ENCODE results near the gene NDUFA3. TPM values are rescaled to one million over a fixed set of nuclear protein-coding genes. Genes with fewer than 3 reads are reported as not detected.

NDUFA3 gene
- total RNA-seq, 1 donor from 2014 or later, result 11.7 TPM

DNA sequence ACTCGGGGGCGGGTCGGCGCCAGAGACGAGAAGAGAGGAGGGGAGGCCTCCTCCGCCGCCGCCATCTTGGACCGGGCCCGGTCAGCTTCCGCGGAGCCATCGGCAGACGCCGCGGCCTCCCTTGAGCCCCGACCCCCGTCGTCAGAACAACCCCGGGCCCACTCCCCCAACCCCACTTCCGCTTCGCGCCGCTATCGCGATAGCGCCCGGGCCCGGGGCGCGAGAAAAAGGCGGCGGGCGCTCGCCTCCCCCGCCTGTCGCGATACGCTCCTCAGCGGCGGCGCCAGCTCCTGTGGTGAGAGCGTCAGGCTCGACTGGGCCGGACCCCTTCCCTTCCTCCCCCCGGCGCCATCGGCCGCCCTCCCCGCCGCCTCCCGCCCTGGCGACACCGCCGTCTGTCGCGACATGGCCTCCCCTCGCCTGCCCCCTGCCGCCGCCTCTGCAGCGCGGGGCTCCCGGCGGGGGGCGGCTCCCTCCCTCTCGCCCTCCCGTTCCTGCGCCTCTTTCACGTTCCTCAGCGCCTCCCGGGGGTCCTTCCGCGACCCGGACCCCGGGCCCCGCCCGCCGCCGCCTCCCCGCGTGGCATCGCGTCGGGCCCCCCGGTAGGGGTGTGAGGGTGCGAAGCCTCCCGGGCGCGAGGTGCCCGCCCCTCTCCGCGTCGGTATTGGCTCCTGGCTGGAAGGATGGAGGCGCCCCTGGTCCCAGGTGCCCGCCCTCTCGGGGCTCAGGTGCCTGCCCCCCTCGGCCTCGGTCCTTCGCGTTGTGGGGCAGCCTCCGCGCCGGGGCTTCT, 35.2 kb downstream of the NDUFA3 start, which contains the start of gene CNOT3:
CNOT3 (plus strand) TSS at position 64 of the 790 bp plus-strand sequence. CDS start 5,217 bp downstream, outside the sequence.
- DNase-seq (ENCODE audit: extremely low read depth, low read depth, low spot score), result no peak

GRCh38 chr19:54138489-54139256, 36.0 kb downstream of the NDUFA3 start:
- no peak for DNase-seq (ENCODE audit: extremely low read depth, low read depth, low spot score)

DNA sequence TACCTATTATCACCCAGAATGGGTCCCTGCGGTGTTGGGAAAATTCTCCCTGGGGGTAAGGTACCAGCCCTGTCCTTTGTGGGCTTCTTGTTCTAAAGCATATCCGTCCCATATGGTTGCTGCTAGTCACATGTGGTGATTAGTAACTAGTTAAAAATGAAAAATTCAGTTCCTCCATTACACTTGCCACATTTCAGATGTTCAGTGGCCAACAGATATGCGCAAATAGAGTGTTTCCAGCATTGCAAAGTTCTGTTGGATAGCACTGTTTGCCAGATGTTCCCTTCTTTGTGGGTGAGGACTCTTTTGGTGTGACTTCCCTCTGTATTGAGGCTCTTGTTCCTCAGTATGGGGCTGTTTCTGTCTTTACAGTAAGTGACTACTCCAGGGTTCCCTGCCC, 38.7 kb downstream of the NDUFA3 start:
- DNase-seq (ENCODE audit: extremely low read depth, low read depth, low spot score), result no peak

DNA sequence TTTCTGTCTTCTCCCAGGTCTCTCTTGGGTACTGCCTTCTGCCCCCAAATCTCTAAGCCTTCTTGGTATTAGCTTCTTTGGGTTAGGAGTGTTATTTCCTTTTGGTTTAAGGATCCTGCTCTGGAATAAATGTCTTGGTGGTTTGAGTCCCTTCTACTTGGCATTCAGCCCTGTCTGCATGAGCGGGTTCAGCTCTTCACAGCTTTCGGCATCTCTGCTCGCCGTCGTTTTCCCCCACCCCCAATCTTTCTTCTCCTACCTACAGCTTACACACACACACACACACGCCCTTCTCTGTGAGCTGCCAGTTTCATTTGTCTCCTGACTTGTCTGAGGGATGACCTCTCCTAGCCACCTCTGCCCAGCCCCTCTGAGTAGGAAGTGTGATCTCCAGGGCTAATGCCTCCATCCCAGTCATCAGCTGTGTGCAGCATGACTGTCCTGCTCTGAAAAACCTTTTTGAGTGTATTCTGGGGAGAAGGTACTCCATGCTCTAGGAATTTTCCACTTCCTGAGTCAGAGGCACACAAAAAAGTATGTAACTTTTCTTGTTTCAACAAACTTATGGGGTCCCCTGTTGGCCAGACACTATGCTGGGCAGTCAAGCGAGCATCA, 39.6 kb downstream of the NDUFA3 start:
- no peak for DNase-seq (ENCODE audit: extremely low read depth, low read depth, low spot score)

DNA sequence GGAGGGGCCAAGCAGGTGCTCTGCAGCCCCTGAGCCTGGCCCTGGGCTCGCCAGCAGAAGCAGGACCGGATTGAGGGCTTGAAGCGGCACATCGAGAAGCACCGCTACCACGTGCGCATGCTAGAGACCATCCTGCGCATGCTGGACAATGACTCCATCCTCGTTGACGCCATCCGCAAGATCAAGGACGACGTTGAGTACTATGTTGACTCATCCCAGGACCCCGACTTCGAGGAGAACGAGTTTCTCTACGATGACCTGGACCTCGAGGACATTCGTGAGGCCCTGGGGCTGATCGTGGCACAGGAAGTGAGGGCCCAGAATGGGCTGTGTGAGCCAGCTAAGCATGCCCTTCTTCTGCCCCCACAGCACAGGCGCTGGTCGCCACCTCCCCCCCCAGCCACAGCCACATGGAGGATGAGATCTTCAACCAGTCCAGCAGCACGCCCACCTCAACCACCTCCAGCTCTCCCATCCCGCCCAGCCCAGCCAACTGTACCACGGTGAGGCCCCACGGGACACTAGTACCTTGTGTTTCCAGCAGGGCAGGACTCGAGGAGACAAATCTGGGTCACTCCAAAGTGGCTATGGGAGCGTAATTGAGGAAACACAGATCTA, 43.0 kb downstream of the NDUFA3 start:
- no peak for DNase-seq (ENCODE audit: extremely low read depth, low read depth, low spot score)

- DNase-seq (ENCODE audit: extremely low read depth, low read depth, low spot score), result no peak
Observed at GRCh38 chr19:54147676-54148075, 45.0 kb downstream of the NDUFA3 start.

DNA sequence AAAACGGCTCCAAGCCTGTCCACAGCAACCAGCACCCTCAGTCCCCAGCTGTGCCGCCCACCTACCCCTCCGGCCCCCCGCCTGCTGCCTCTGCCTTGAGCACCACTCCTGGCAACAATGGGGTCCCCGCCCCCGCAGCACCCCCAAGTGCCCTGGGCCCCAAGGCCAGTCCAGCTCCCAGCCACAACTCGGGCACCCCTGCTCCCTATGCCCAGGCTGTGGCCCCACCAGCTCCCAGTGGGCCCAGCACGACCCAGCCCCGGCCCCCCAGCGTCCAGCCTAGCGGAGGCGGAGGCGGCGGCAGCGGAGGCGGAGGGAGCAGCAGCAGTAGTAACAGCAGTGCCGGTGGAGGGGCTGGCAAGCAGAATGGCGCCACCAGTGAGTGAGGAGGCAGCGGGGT, 45.5 kb downstream of the NDUFA3 start:
- DNase-seq (ENCODE audit: extremely low read depth, low read depth, low spot score), result no peak

- DNase-seq (ENCODE audit: extremely low read depth, low read depth, low spot score), result no peak
Observed at GRCh38 chr19:54149021-54149812, 46.6 kb downstream of the NDUFA3 start.

DNA sequence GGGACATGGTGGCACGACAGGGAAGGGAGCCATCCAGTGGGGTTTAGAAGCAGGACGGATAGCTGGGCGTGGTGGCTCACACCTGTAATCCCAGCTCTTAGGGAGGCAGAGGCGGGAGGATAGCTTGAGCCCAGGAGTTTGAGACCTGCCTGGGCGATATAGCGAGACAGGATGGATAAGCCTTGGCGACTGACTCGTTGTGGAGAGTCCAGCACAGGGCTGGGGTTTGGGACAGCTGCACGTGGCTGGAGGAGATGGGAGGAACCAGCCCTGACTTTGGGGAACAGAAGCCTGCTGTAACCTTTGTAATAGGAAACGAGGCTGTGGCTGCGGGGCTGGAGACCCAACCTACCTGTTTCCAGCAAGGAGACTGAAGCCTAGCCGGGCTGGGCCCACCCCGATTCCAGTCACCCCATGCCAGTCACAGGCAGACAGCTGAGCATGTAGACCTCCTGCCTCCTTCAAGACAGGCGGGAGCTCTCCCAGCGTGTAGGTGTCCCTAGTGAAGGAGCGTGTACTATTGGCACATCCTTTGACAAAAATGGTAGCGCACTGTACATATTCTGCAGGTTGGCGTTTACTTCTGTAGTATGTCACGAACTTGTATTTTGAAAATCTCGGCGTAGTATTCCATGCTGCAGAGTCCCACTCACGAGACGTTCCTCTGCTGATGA, 48.8 kb downstream of the NDUFA3 start:
- no peak for DNase-seq (ENCODE audit: extremely low read depth, low read depth, low spot score)

GRCh38 chr19:54152267-54152666, 49.6 kb downstream of the NDUFA3 start:
- DNase-seq (ENCODE audit: extremely low read depth, low read depth, low spot score), result no peak

DNA sequence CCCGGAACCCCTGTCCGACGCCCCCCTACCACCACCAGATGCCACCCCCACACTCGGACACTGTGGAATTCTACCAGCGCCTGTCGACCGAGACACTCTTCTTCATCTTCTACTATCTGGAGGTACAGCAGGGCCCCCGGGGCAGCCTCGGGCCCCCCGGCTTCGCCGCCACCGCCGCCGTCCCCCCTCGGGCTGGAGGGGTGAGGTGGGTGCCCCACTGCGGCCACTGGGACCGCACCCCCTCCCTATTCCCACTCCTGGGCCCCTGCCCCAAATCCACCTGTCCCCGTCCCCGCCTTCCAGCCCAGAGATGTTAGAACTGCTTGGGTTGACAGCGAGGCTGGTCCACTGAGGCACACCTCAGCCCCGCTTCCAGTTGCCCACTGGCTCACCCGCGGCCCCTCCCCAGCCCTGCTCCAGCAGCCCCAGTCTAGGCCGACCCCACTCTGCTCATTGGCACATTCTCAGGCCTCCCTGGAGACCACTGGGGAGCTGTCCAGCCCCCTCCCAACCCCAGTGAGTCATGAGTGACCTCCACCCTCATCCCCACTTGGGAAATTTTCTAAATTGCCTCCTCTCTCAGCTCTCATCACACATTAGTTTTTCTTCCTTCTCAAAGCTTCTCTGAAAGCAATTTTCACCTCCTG, 50.3 kb downstream of the NDUFA3 start:
- no peak for DNase-seq (ENCODE audit: extremely low read depth, low read depth, low spot score)

DNA sequence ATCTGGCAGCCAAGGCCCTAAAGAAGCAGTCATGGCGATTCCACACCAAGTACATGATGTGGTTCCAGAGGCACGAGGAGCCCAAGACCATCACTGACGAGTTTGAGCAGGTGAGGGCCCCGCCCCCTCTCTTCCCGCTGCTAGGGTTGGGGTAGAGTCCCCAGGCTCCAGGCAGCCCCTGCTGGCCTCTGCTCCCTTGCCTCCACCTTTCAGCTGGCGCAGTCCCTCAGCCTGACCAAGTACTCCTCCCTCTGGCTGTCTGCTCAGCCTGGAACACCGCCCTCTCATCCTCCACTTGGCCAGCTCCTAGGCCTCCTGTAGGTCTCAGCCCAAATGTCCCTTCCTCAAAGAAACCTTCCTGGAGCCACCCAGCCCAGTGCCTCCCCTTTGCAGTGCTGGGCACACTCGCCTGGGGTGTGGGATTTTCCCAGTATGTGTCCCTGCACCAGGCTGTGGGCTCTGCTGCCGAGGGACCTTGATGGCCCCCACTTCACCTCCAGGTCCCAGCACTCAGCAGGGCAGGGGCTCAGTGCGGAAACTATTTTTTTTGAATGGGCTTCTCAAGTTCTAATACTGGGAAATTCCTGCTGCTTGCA, 51.2 kb downstream of the NDUFA3 start:
- no peak for DNase-seq (ENCODE audit: extremely low read depth, low read depth, low spot score)

GRCh38 chr19:54154603-54155345, 52.1 kb downstream of the NDUFA3 start:
- no peak for DNase-seq (ENCODE audit: extremely low read depth, low read depth, low spot score)

DNA sequence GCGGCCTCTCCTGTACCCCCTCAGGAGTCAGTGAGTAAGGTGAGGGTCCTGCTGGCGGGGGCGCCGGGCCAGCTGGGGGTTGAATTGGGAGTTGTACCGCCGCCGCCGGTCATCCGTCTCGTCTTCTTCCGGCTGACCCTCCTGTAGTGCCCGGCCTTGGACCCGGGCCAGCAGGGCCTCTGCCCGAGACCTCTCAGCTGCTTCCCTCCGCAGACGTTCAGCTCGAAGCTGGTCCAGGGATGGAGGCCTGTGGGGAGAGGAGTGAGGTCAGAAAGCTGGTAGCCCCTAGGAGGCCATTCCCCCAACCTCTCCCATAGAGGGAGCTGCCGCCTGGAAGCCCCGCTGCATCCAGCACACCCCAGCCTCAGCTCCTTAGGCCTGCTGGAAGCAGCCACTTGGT, 53.0 kb downstream of the NDUFA3 start:
- DNase-seq (ENCODE audit: extremely low read depth, low read depth, low spot score), result no peak

DNA sequence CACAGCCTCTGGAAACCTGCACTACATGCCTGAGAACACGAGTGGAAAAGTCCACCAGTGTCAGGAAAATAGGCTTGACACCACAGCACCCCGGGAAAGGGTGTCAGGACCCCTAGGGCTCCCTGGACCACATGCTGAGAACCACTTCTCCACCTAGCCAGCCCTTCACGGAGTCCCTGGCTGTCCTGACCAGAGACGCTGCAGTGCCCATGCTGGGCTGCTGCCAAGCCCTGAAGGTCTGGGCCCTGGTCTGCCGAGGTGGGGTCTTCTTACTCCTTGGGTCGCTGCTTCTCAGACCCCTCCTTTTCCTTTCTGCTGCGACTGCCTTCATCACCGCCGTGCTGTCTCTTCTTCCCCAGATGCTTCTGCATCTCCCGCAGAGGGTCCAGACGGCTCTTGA, 53.8 kb downstream of the NDUFA3 start:
- no peak for DNase-seq (ENCODE audit: extremely low read depth, low read depth, low spot score)

- DNase-seq (ENCODE audit: extremely low read depth, low read depth, low spot score), result no peak
Observed at GRCh38 chr19:54156953-54157352, 54.3 kb downstream of the NDUFA3 start.

All from glomerular endothelial cell (primary cell).